Common myeloid progenitor, CD34-positive (primary cell): Measurements from ENCODE around the gene POLDIP2.

Source experiments
- CTCF ChIA-PET: fragments of 350-600 bp; sonication (Branson Sonifier 250); formaldehyde crosslinking; loops from one replicate; lab custom pipeline; 2021; ENCODE audit warnings: antibody characterized with exemption; lab: Charles Lee
- POLR2A ChIA-PET: fragments of 350-600 bp; sonication (Branson Sonifier 250); formaldehyde crosslinking; loops from one replicate; lab custom pipeline; 2021; ENCODE audit warnings: antibody characterized with exemption; lab: Charles Lee
- DNase-seq, 3 donors: peaks; one replicate each; pipeline versions ENCODE4 v3.0.0 to v3.0.0-alpha.2; 2013
- H3K27ac ChIP-seq, 2 experiments: 1 replicate in 1 of 2; 2 replicates in 1 of 2; pipeline ENCODE4 v1.7.0; 2013; ENCODE audit warnings: inconsistent platforms in 2 of 2, low read length in 2 of 2, mild to moderate bottlenecking in 2 of 2, low read depth in 1 of 2, moderate library complexity in 1 of 2; ENCODE audit not compliant: severe bottlenecking in 2 of 2, insufficient read depth in 1 of 2, poor library complexity in 1 of 2
- H3K27me3 ChIP-seq, 5 experiments: replicated peaks in 2 of 5; 1 replicate in 3 of 5; 2 replicates in 2 of 5; pipeline versions ENCODE4 v1.6.1 to v1.7.0; 2013; ENCODE audit warnings: low read length in 4 of 5, mild to moderate bottlenecking in 2 of 5, moderate library complexity in 2 of 5, inconsistent platforms in 1 of 5; ENCODE audit not compliant: insufficient read depth in 5 of 5, control insufficient read depth in 4 of 5
- H3K36me3 ChIP-seq, 4 experiments: 1 replicate in 2 of 4; 2 replicates in 2 of 4; pipeline versions ENCODE4 v1.6.1 to v1.7.0; 2013; ENCODE audit warnings: low read length in 3 of 4, control low read depth in 1 of 4, mild to moderate bottlenecking in 1 of 4; ENCODE audit not compliant: control insufficient read depth in 4 of 4, insufficient read depth in 4 of 4
- H3K4me1 ChIP-seq, 4 experiments: 1 replicate in 3 of 4; 2 replicates in 1 of 4; pipeline versions ENCODE4 v1.6.1 to v1.7.1; 2013; ENCODE audit warnings: low read length in 3 of 4, mild to moderate bottlenecking in 3 of 4, control low read depth in 1 of 4, inconsistent platforms in 1 of 4, moderate library complexity in 1 of 4; ENCODE audit not compliant: control insufficient read depth in 4 of 4, insufficient read depth in 4 of 4; ENCODE audit errors: control extremely low read depth in 1 of 4
- H3K4me3 ChIP-seq, 7 experiments: 1 replicate in 4 of 7; 2 replicates in 3 of 7; pipeline versions ENCODE4 v1.5.1 to v1.7.0; 2013; ENCODE audit warnings: mild to moderate bottlenecking in 7 of 7, low read length in 6 of 7, moderate library complexity in 6 of 7, inconsistent platforms in 2 of 7, low read depth in 2 of 7, control low read depth in 1 of 7; ENCODE audit not compliant: insufficient read depth in 4 of 7, control insufficient read depth in 1 of 7; ENCODE audit errors: extremely low read depth in 1 of 7
- H3K9me3 ChIP-seq, 5 experiments: 1 replicate in 4 of 5; 2 replicates in 1 of 5; pipeline versions ENCODE4 v1.6.1 to v1.7.1; 2013; ENCODE audit warnings: low read length in 4 of 5, mild to moderate bottlenecking in 2 of 5, inconsistent platforms in 1 of 5, low read depth in 1 of 5, moderate library complexity in 1 of 5; ENCODE audit not compliant: control insufficient read depth in 4 of 5, insufficient read depth in 2 of 5; ENCODE audit errors: control extremely low read depth in 1 of 5
- WGBS: methylation state at CpG from one replicate; pipeline ENCODE4 v1.1.5; 2013; ENCODE audit not compliant: insufficient coverage; 5-methylcytosine and 5-hydroxymethylcytosine counted together

The POLDIP2 gene

GRCh38 chr17:28327709-28328108 lies 29.6 kb downstream of the POLDIP2 start:
- whole genome bisulfite sequencing = 96% methylated on average over 2 of the region's 3 CpGs
- ChIA-PET POLR2A (no interaction called here), CTCF (no interaction called here)
- no peak for DNase-seq
- no peak overlapping the region for H3K4me3 ChIP-seq
- no peak overlapping the region for H3K27ac ChIP-seq
- peaks cover 12 to 57% (median 42%) of the 10 kb centered on the region in 4 experiments for H3K36me3 ChIP-seq
- H3K4me1 ChIP-seq = peaks cover 0 to 22% (median 9%) of the 10 kb centered on the region in 4 experiments
- no peaks in the 10 kb centered on the region for H3K27me3 ChIP-seq
- no peaks in the 10 kb centered on the region for H3K9me3 ChIP-seq

- ChIA-PET CTCF (no interaction called here), POLR2A (no interaction called here)
- H3K4me1 ChIP-seq = peaks cover 0 to 28% (median 9%) of the 10 kb centered on the region in 4 experiments
- H3K4me3 ChIP-seq = no peak overlapping the region
- no peaks in the 10 kb centered on the region for H3K9me3 ChIP-seq
- peaks cover 12 to 56% (median 41%) of the 10 kb centered on the region in 4 experiments for H3K36me3 ChIP-seq
- no peaks in the 10 kb centered on the region for H3K27me3 ChIP-seq
- WGBS = 98% methylated on average over 4 of the region's 9 CpGs
- H3K27ac ChIP-seq = no peak overlapping the region
- DNase-seq = no peak
These were observed 30.2 kb downstream of the POLDIP2 start for GRCh38 chr17:28327031-28327607.

GRCh38 chr17:28326114-28326513 lies 31.2 kb downstream of the POLDIP2 start:
- Histone ChIP-seq H3K9me3 (no peaks in the 10 kb centered on the region), H3K36me3 (peaks cover 12 to 49% (median 32%) of the 10 kb centered on the region in 4 experiments), H3K27ac (no peak overlapping the region), H3K4me1 (peaks cover 0 to 35% (median 9%) of the 10 kb centered on the region in 4 experiments), H3K27me3 (no peaks in the 10 kb centered on the region), H3K4me3 (no peak overlapping the region)
- 96% methylated on average over 5 of the region's 7 CpGs for WGBS
- ChIA-PET CTCF (no interaction called here), POLR2A (no interaction called here)
- no peak for DNase-seq

GRCh38 chr17:28325211-28325610 lies 32.1 kb downstream of the POLDIP2 start:
- Histone ChIP-seq H3K27me3 (no peaks in the 10 kb centered on the region), H3K4me3 (no peak overlapping the region), H3K36me3 (peaks cover 12 to 44% (median 24%) of the 10 kb centered on the region in 4 experiments), H3K27ac (no peak overlapping the region), H3K9me3 (no peaks in the 10 kb centered on the region), H3K4me1 (peaks cover 0 to 44% (median 10%) of the 10 kb centered on the region in 4 experiments)
- 98% methylated on average over 4 of the region's 5 CpGs for WGBS
- CTCF ChIA-PET = interaction anchor here (0.6 kb wide), 1 partner anchor 124 kb away, joined by 3 read pairs; no protein-coding TSS in a partner anchor
- POLR2A ChIA-PET = no interaction called here
- no peak for DNase-seq

GRCh38 chr17:28324781-28325180 lies 32.5 kb downstream of the POLDIP2 start:
- WGBS = 100% methylated on average over 1 of the region's 3 CpGs
- peak in 2 of 3 donors; percentile 43 for DNase-seq
- Histone ChIP-seq H3K4me3 (no peak overlapping the region), H3K27me3 (no peaks in the 10 kb centered on the region), H3K27ac (no peak overlapping the region), H3K36me3 (peaks cover 12 to 44% (median 22%) of the 10 kb centered on the region in 4 experiments), H3K9me3 (no peaks in the 10 kb centered on the region), H3K4me1 (peaks cover 1 to 48% (median 12%) of the 10 kb centered on the region in 4 experiments)
- CTCF ChIA-PET = no interaction called here
- POLR2A ChIA-PET = no interaction called here

GRCh38 chr17:28324267-28324745 lies 33.0 kb downstream of the POLDIP2 start:
- WGBS = 94% methylated on average over 2 of the region's 5 CpGs
- Histone ChIP-seq H3K36me3 (peaks cover 10 to 43% (median 20%) of the 10 kb centered on the region in 4 experiments), H3K27ac (no peak overlapping the region), H3K4me3 (no peak overlapping the region), H3K9me3 (no peaks in the 10 kb centered on the region), H3K4me1 (peaks cover 6 to 51% (median 14%) of the 10 kb centered on the region in 4 experiments), H3K27me3 (no peaks in the 10 kb centered on the region)
- CTCF ChIA-PET = no interaction called here
- no peak for DNase-seq
- POLR2A ChIA-PET = no interaction called here
